ENCODE results near the gene TESK2.

Gene TESK2

DNA sequence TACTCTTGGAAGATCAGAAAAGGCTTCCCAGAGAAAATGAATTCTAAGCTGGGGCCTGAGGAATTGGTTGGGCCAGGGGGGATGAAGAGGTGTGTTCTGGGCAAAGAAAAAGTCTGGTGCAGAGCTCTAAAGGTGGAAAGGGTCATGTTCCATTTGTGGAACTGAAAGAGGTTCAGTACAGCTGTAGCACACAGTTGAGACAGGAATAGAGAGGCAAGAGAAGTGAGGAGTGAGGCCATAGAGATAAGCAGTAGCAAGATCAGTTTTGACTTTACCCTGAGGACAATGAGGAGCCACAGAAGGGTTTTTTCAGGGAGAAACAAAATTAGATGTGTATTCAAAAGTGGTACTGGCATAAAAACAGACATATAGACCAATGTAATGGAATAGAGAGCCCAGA is 120.4 kb downstream of the TESK2 start:
- DNase-seq: no peak

DNA sequence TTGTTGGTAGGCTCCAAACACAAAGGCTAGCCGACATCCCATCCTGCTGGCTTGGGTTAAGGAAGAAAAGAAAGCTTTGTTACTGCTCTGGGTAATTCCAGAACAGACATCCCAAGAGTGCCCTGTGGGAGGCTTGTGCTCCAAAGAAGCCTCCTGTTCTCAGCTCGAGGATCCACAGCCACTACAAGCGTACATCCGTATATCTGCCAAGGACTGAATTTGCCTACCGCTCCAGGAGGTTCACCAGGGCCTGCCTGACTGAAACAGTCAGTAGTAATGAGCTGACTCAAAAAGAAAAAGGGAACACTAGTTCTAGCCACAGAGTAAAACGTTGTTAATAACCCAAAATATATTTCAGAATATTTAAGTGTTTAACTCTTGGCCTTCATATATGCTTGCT is 125.9 kb downstream of the TESK2 start:
- peak; percentile 54 for DNase-seq

DNA sequence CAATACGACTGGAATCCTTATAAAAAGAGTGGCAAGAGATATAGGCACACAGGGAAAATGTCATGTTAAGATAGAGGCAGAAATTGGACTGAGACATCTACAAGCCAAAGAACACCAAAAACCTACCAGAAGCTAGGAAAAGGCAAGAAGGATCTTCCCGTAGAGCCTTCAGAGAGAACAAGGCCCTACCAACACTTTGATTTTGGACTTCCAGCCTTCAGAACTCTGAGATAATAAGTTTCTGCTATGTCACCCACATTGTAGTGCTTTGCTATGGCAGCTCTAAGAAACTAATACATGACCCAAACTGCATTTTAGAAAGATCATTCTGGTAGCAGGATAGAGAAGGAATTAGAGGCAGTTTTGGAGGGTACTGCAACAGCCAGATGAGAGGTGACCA is 126.7 kb downstream of the TESK2 start:
- DNase-seq: no peak

DNA sequence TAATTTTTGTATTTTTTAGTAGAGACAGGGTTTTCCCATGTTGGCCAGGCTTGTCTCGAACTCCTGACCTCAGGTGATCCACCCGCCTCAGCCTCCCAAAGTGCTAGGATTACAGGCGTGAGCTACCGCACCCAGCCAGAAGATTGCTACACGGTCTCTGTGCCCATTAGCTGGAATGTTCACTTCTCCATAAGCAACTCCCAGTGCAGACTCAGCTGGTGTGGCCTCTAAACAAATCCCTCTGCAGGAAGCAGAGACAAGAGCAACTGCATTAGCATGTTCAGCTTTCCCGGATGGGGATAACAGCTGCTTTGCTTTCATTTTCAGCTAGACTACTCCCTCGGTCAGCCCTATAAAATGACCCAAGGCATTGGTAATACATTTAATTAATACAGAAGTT is 130.0 kb downstream of the TESK2 start:
- DNase-seq: peak; percentile 27

DNA sequence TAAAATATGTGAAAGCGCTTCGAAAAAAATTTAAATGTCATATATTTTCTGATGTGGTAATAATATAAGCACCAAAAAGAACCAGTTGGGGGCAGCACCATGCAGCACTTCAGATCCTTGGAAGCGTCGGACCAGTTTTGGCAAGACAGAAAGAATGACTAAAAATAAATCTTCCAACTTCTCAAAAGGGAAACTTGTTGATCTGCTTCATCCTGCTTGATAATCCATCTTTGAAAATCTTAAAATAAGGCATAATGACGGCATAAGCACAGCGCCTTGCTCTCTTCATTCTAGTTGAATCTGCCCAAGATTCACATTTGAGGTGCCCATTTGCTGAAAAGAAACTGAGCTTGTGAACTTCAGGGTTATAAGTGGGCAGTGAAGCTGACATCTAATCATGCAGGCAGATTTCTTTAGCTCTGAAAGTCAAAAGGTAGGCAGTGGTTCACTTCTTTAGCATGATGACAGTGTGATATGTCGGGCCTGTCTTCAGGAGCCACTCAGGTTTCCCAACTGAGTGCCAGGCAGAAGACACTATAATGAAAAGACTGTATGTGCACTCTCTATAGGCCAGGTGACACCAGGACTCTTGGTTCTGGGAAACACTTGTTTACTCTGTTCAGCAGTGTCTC is 131.0 kb downstream of the TESK2 start:
- peak; percentile 81 for DNase-seq

DNA sequence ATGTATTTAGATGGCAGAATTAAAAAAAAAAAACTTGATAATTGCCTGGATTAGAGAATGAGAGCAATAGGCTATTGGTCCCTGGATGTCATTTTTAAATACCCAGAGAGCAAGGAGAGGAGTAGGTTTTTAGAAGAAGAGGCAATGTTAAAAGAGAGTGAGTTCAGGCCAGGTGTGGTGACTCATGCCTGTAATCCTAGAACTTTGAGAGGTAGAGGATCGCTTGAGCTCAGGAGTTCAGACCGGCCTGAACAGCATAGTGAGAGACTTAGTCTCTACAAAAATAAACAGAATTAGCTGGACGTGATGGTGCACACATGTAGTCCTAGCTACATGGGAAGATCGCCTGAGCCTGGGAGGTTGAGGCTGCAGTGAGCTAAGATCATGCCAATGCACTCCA is 134.8 kb downstream of the TESK2 start:
- no peak for DNase-seq

DNA sequence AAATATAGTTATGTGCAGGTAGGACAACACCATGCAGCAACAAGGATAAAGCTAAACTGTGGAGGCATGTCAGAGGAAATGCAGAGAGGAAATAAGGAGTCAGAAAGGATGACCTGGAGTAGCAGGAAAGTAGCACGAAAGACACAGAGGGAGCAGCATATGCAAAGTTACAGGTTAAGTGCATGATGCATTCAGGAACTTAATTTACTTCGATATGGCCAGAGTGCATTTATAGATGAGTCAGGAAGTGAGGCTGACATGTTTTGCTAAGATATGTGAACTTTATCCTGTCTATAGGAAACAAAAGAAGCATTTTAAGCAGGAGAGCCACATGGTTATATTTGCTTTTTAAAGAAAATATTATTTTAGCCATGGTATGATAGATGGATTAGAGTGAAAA is 135.3 kb downstream of the TESK2 start:
- no peak for DNase-seq

DNA sequence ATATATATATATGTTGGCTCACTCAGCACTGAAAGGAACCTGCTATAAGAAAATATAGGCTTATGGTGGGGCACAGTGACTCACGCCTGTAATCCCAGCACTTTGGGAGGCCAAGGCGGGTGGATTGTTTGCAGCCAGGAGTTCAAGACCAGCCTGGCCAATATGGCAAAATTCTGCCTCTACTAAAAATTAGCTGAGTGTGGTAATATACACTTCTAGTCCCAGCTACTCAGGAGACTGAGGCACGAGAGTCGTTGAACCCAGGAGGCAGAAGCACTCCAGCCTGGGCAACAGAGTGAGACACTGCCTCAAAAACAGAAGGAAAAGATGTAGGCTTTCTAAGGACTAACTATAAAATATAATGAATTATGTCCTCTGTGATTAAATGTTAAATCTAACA is 136.1 kb downstream of the TESK2 start:
- no peak for DNase-seq

DNA sequence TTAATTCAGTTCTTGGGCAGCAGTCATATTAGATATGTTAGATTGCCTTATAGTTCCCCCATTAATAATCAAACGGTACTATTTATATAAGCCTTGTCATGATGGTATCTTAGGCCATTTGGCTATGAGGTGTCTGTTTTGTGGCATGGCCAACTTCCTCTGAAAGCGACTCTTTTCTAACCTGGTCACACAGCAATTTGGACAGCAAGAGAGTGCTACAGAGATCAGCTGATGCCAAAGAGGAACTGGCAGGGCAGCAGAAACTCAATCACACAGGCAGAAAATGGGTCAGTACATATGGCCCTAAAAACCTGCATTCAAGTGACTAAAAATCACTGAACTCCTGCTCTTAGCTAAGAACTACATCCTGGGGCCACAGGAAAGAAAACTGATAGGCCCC is 137.3 kb downstream of the TESK2 start:
- DNase-seq: peak; percentile 26

DNA sequence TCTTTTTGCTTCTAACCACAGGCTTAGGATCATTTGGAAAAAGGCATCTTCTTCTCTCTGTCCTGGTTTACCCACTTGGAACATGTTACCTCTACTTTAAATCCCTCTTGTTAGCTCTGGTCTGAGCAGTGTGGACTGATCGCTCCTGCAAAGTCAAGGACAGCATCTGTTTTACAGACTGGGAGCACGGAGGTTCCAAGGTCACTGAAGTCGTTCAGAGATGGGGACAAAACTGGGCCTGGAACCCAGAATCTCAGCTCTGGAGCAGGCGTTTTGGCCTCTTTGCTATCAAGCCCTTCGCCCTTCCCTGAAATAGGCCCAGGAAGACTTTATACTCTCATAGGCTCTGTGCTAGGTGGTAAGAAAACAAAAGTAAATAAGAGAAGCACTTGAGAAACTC is 139.5 kb downstream of the TESK2 start:
- no peak for DNase-seq

DNA sequence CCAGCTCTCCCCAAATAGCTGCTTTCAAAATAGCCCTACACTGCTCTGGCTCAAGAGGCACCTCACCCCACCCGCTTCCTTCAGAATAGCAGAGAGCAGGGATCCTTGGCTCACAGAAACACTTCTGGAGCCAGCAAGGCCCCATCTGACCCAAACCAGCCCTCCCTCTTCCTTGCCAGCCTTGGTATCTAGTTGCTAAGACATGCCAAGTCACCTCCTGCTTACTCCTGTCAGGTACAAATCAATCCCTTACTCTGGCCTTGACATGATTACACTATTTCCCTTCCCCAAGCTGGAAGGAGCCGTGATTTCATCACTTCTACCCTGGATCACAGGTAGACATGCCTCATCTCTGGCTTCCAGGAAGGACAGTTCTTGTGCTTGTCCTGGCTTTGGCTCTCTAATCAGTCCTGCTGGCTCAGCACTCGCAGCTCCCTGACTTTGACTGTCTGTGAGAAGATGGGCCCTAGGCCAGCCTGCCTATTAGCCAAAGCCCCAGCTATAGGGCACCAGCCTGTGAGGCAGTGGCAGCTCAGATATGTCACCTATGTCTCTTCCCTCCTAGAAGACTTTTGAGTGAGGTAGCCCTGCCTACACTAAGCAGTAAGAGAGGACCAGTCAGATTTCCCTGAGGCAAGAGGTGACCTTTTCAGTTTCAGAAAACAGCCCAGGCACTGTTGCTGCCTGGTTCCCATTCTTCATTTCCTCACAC is 141.8 kb downstream of the TESK2 start:
- DNase-seq: no peak

DNA sequence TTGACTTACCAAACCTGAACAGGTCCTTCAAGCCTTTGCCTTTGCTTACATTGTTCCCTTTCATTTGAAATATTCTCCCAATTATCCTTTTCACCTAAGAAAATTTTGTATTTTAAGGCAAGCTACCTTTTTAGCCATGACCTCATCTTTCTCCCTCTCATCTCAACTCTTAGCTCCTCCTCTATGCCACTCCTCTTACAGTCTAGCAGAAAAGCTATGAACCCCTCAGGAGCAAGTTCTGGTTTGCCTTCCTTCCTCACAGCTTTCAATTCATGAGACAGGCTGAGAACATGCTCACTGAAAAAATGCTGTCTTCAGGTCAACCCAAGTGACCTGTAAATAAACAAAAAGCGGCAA is 142.4 kb downstream of the TESK2 start:
- no peak for DNase-seq

DNA sequence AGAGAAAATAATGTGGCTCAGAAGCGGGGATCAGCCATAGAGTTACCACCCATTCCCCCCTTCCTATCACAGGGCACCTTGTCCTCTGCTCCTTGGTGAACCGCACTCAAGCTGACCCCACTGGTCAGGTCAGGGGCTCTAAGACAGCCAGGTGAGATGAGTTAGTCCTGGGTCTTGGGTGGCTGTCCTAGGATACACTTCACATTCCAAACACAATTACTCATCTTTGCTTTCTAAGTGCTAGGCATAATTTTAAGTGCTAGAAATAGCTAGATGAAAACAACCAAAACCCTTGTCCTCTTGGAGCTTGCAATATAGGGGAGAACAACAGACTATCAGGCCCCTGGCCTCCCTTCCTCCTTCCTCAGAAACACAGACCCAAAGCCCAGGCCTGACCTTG is 142.9 kb downstream of the TESK2 start:
- no peak for DNase-seq

DNA sequence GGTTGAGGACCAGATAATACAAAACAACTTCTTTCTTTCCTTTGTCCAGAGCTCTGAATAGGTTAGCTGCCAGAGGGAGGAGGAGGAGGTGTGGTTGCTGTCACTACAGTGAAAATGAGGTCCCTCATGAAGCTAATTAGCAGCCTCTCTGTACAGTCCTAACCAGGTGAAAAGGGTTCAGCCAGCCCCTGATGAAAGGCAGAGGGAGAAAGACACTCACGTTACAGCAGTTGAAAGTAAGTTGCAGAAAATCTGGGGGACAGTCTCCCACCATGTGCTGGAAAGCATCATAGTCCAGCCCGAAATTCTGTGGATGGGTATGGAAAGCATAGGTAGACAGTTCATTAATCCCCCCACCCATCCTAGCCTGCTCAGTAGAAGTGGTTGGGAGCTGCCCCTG is 144.5 kb downstream of the TESK2 start:
- DNase-seq: no peak

DNA sequence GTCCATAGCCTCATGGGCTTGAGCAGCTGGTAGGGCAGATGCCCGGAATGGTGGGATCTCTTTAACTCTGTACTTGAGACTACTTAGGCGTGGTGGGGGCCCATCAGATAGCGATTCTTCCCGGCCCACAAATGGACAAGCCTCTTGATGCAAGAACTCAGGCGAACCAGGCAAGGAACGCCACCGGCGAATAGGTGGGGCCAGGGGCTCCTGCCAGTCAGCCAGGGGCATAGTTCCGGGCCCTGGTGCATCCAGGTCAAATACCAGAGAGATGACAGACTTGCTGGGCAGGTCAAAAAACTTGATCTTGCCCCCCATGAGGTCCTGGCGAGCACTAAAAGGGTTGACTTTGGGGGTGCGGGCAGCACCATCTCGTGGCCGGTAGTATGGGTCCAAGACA is 145.9 kb downstream of the TESK2 start:
- DNase-seq: no peak

DNA sequence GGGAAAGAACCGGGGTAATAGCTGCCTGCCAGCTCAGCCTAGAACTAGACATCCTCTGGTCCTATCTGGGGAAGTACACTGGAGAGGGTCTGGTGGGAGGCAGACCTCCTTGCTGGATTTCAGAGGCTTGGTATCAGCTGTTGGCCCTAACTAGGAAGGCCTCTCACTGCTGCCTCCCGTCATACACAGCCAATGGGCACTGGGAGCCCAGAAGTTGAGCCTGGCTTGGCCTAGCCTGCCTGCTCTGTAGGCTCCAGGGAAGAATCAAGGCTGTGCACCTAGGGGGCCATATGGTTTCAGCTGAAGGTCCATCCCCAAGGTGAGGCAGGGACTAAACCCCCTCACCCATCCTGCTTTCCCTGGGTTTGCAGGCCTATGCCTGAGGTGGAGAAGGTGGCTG is 146.5 kb downstream of the TESK2 start:
- DNase-seq: no peak

DNA sequence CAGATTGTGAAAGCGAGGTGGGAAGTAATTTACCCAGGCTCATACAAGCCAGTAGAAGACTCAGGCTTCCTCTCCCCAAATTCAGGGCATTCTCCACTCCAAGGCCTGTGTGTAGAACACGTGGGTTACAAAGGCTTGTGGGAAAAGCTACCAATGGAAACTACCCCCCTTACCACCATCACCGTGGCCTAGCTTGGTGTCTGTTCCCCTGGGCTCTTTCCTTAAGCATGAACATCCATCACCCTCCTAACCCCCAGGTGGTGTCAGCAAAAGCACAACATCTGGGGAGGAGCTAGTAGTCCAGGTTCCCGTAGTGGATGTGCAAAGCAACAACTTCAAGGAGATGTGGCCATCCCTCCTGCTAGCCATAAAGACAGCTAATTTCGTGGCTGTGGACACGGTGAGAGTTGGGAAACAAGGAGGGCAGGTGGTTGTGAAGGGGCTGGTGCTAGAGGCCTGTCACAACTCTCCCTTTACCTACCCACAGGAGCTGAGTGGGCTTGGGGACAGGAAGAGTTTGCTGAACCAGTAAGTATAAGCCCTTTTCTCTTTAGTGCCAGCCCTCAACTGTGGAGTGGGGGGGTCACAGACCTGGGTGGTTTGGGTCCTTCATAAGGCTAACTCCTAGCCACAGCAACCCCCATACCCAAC is 150.0 kb downstream of the TESK2 start:
- DNase-seq: peak; percentile 51

DNA sequence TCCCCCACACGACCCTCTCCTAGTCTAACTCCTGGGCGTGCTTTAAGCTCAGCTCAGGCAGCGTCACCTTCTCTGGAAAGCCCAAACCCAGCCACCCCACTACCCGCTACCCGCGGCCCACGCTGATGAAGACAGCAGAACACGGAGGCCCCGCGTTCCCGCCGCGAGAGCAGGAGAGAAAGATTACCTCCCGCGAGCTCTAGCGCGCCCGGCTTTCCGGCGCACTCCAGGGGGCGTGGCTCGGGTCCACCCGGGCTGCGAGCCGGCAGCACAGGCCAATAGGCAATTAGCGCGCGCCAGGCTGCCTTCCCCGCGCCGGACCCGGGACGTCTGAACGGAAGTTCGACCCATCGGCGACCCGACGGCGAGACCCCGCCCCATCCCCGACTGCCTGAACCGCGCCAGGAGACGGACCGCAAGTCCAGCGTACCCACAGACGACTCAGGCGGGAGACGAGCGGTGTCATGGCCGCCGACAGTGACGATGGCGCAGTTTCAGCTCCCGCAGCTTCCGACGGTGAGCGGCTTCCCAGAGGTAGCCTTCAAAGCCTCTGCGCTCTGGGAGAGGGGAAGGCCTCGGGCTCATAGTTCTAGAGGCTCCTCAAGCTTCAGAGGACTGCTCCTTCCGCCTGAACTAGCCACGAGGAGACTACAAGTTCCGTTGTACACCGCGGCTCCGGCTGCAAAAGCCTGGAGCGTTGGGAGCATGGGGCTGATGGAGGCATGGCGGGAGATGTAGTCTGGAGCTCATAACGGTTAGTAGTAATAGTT is 151.0 kb downstream of the TESK2 start, which contains the start of the genes MUTYH and TOE1:
TSS of gene MUTYH (minus strand) at position 652 of the 770 bp plus-strand sequence. CDS start 5,935 bp downstream, outside the sequence.
TSS of gene TOE1 (plus strand) at position 382 of the 770 bp plus-strand sequence. CDS start at position 465, 83 bp downstream.
- DNase-seq: peak; percentile 89

DNA sequence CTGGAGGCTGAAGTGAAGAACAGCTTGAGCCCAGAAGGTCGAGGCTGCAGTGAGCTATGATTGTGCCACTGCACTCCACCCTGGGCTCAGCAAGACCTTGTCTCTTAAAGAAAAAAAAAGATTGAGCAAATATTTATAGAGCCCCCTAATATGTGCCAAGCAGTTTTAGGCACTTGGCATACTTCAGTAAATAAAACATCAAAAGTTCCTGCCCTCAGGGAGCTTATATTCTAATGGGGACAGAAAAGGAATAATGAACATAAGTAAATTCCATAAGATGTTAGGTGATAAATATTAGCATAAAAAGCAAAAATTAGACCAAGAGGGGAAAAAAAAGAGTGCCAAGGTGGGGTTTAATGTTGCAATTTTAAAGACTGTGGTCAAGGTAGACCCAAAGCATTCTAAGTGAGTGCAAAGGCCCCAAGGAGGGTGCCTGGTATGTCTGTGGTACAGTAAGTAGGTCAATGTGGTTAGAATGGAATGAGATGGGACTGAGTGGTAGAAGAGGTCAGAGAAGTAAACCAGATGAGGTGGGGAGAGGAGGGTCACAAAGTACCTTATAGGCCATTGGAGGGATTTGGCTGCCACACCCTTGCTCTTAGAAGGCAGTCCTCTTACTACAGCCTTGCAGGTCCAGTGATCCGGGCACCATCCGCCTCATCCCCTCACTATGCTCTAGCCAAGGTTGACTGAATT is 153.2 kb downstream of the TESK2 start:
- DNase-seq: no peak

DNA sequence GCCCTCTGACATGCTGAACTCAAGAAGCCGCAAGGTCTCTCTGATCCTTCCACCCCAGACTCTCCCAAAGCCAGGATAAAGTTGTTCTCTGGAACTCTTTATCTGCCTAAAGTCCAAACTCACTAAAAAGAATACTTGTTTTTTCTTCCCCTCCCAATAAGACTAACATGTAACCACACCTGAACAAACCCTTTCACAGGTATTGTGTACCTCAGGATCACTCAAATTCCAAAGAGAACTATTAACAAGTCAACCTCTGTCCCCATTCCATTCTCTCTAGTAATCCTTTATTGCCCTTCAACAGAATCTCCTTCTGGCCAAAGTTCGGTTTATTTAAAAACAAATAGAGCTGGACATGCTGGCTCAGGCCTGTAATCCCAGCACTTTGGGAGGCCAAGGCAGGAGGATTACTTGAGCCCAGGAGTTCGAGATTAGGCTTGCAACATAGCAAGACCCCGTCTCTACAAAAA is 155.1 kb downstream of the TESK2 start:
- no peak for DNase-seq

DNA sequence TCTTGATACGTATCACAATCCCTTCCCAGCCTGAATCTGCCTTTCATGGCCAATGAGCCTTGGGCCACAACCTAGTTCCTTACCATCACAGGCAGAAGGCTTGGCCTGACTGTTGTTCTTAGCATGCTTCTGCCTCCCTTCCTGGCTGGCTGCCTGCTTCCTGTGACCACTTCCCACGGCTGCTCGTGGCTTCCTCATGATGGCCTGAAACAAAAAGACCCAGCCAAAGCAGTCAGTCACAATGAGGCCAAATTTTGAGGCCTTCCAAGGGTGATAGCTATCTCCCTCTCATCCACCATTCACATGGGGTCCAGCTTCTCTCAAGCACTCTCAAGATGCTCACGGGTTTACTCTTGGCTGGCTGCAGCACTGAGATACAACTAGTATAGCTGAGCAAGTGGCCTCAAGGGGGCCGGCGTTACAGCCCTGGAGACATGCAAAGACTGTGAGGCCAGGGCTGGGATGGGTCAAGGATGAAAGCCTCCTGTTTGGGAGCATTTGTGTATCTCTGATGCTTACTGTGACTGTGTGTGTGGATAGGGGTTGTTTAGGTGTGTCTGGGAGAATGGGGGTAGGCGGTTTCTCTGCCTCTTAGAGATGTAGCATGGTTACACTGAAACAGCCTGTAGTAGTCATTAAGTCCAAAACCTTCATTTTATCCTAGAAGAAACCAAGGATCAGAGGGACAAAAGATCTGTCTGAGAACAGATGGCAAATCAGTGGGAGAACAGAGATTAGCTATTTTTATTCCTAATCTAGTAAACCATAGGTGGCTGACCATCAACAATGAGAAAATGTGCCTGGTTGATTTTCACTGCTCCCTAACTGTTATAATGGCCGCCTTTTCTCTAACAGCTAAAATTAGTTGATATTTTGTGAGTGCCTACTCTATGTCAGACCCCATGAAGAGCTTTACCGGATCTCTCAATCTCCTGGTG is 156.4 kb downstream of the TESK2 start:
- no peak for DNase-seq

DNA sequence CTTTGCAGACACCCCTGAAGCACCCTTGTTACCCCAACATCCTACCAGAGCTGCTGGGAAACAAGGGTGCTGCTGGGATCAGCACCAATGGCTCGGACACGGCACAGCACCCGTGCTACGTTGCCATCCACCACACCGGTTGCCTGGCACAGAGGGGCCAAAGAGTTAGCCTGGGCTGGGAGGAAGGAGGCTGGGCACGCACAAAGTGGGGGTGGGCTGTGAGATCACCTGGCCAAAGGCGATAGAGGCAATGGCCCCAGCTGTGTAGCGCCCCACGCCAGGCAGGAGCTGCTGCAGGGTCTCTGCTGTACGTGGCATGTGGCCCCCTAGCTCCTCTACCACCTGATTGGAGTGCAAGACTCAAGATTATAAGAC is 158.6 kb downstream of the TESK2 start:
- DNase-seq: no peak
